Neural progenitor cell (in vitro differentiated cells): ENCODE results near the gene CHMP5. TPM values are rescaled to one million over a fixed set of nuclear protein-coding genes. Genes with fewer than 3 reads are reported as not detected.

Experiments
- DNase-seq: peaks from one replicate; pipeline ENCODE4 v3.0.0-alpha.2; 2016; ENCODE audit warnings: low spot score
- H2AFZ ChIP-seq: fragments of 200-600 bp; sonication (generic); replicated peaks from 2 replicates; pipeline ENCODE4 v1.6.1; 2016; ENCODE audit warnings: antibody characterized with exemption
- H3F3A ChIP-seq: fragments of 200-600 bp; sonication (generic); 2 replicates; pipeline ENCODE4 v1.6.1; 2016; ENCODE audit warnings: antibody characterized with exemption, low read depth
- H3K27ac ChIP-seq: fragments of 200-600 bp; sonication (generic); 2 replicates; pipeline ENCODE4 v1.5.1; 2016; ENCODE audit warnings: mild to moderate bottlenecking
- H3K27me3 ChIP-seq: fragments of 200-600 bp; sonication (generic); 2 replicates; pipeline ENCODE4 v1.6.1; 2016; ENCODE audit warnings: mild to moderate bottlenecking, moderate library complexity
- H3K36me3 ChIP-seq: fragments of 200-600 bp; sonication (generic); 2 replicates; pipeline ENCODE4 v1.5.1; 2016
- H3K4me1 ChIP-seq: fragments of 200-600 bp; sonication (generic); 2 replicates; pipeline ENCODE4 v1.6.1; 2016; ENCODE audit warnings: mixed run types
- H3K4me2 ChIP-seq: fragments of 200-600 bp; sonication (generic); 2 replicates; pipeline ENCODE4 v1.6.1; 2016
- H3K4me3 ChIP-seq: fragments of 200-600 bp; sonication (generic); 2 replicates; pipeline ENCODE4 v1.5.1; 2016
- H3K79me2 ChIP-seq: fragments of 200-600 bp; sonication (generic); 2 replicates; pipeline ENCODE4 v1.6.1; 2016; ENCODE audit warnings: low read depth
- H3K9ac ChIP-seq: fragments of 200-600 bp; sonication (generic); 2 replicates; pipeline ENCODE4 v1.6.1; 2016
- H3K9me3 ChIP-seq: fragments of 200-600 bp; sonication (generic); 2 replicates; pipeline ENCODE4 v1.5.1; 2016; ENCODE audit warnings: low read depth
- H4K20me1 ChIP-seq: fragments of 200-600 bp; sonication (generic); 2 replicates; pipeline ENCODE4 v1.6.1; 2016; ENCODE audit warnings: low read depth
- H3K27ac Mint-ChIP-seq: 3 replicates; pipeline ENCODE4 v1.8.0; 2021; ENCODE audit warnings: mixed read lengths
- H3K27me3 Mint-ChIP-seq: 2 replicates; pipeline ENCODE4 v1.8.0; 2022; ENCODE audit warnings: low read depth, mild to moderate bottlenecking, inconsistent platforms, moderate library complexity, mixed read lengths; ENCODE audit not compliant: insufficient read depth
- H3K36me3 Mint-ChIP-seq: 3 replicates; pipeline ENCODE4 v1.8.0; 2021; ENCODE audit warnings: mixed read lengths
- H3K4me1 Mint-ChIP-seq: 3 replicates; pipeline ENCODE4 v1.8.0; 2021; ENCODE audit warnings: mixed read lengths
- H3K4me3 Mint-ChIP-seq: 3 replicates; pipeline ENCODE4 v1.8.0; 2021; ENCODE audit warnings: mild to moderate bottlenecking, moderate library complexity, mixed read lengths
- H3K9me3 Mint-ChIP-seq: 3 replicates; pipeline ENCODE4 v1.8.0; 2020; ENCODE audit warnings: mixed read lengths
- CTCF ChIP-seq: fragments of 200-600 bp; sonication (generic); IDR thresholded peaks from 2 replicates; pipeline ENCODE4 v1.5.1; 2017; ENCODE audit warnings: antibody characterized with exemption, mild to moderate bottlenecking
- EZH2 ChIP-seq: fragments of 200-600 bp; sonication (generic); IDR thresholded peaks from 2 replicates; pipeline ENCODE4 v1.6.1; 2017; ENCODE audit warnings: antibody characterized with exemption, mild to moderate bottlenecking, moderate library complexity
- EZH2phosphoT487 ChIP-seq: fragments of 200-600 bp; sonication (generic); IDR thresholded peaks from 2 replicates; pipeline ENCODE4 v1.6.1; 2017; ENCODE audit warnings: antibody characterized with exemption
- total RNA-seq: library from RNA; depleted of rRNA; stranded (reverse); fragments of >200 nt; gene quantifications from 2 replicates; pipeline ENCODE4 v1.2.3, GENCODE V29; 2015; ENCODE audit warnings: low replicate concordance

Gene CHMP5
- total RNA-seq, 1 donor from 2014 or later, result 135 TPM

- Histone ChIP-seq H3F3A (no peaks in the 10 kb centered on the region), H2AFZ (no peak overlapping the region), H3K79me2 (no peaks in the 10 kb centered on the region), H3K4me3 (no peak overlapping the region), H3K4me2 (no peak overlapping the region), H3K4me1 (no peaks in the 10 kb centered on the region), H4K20me1 (no peaks in the 10 kb centered on the region), H3K9me3 (no peaks in the 10 kb centered on the region), H3K27ac (no peak overlapping the region), H3K27me3 (peaks cover 5% of the 10 kb centered on the region), H3K36me3 (no peaks in the 10 kb centered on the region), H3K9ac (no peak overlapping the region)
- no peak for DNase-seq
- Mint-ChIP-seq H3K4me1 (no peaks in the 10 kb centered on the region), H3K36me3 (no peaks in the 10 kb centered on the region), H3K4me3 (no peak overlapping the region), H3K27ac (no peak overlapping the region), H3K9me3 (no peaks in the 10 kb centered on the region), H3K27me3 (peaks cover 9% of the 10 kb centered on the region)
- TF ChIP-seq EZH2, result no peak
- TF ChIP-seq EZH2phosphoT487, result no peak
- no peak for TF ChIP-seq CTCF
Measured at GRCh38 chr9:33227008-33227398, 37.8 kb upstream of the CHMP5 start.

DNA sequence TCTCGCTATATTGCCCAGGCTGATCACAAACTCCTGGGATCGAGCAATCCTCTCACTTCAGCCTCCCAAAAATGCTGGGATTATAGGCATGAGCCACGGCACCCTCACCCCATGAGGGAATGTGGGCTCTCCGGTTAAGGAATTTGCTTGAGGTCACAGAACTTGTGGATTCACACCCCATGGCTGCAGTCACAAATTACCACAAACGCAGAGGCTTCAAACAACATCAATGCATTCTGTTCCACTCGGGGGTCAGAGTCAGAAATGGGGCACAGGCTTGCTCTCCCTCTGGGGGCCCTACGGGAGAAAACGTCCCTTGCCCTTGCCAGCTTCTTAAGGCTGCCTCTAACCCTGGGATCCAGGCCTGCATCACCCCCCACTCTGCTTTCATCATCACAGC lies 37.1 kb upstream of the CHMP5 start:
- Histone ChIP-seq H2AFZ (no peak overlapping the region), H3K79me2 (no peaks in the 10 kb centered on the region), H3K9me3 (no peaks in the 10 kb centered on the region), H3F3A (no peaks in the 10 kb centered on the region), H3K27me3 (peaks cover 5% of the 10 kb centered on the region), H3K4me1 (no peaks in the 10 kb centered on the region), H3K4me3 (no peak overlapping the region), H3K9ac (no peak overlapping the region), H3K36me3 (no peaks in the 10 kb centered on the region), H3K4me2 (no peak overlapping the region), H3K27ac (no peak overlapping the region), H4K20me1 (no peaks in the 10 kb centered on the region)
- no peak for TF ChIP-seq CTCF
- TF ChIP-seq EZH2phosphoT487, result no peak
- TF ChIP-seq EZH2, result no peak
- no peaks in the 10 kb centered on the region for H3K4me1 Mint-ChIP-seq
- H3K27me3 Mint-ChIP-seq, result peaks cover 9% of the 10 kb centered on the region
- DNase-seq, result no peak
- no peaks in the 10 kb centered on the region for H3K36me3 Mint-ChIP-seq
- no peak overlapping the region for H3K27ac Mint-ChIP-seq
- H3K9me3 Mint-ChIP-seq, result no peaks in the 10 kb centered on the region
- no peak overlapping the region for H3K4me3 Mint-ChIP-seq

DNA sequence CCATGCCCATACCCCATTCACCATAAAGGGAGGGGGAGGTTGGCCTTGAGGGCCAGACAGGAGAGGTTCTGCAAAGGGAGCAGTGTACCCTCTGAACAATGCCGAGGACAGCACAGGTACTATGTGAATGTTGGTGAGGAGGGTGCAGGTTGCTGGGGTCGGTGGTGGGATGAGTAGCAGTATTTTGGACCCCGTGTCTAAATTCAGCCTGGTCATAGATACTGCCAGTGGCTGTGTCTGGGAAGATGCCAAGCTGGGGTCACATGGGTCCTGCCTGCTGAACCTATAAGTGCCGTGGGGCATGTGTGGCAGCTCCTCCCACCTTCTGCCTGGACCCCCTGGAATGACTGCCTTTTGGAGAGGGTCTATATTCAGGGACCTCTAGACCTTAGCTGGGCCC lies 36.2 kb upstream of the CHMP5 start:
- H3K4me1 Mint-ChIP-seq, result no peaks in the 10 kb centered on the region
- no peak for DNase-seq
- no peak overlapping the region for H3K4me3 ChIP-seq
- no peak overlapping the region for H3K4me2 ChIP-seq
- H3K36me3 ChIP-seq, result no peaks in the 10 kb centered on the region
- no peaks in the 10 kb centered on the region for H3K79me2 ChIP-seq
- H3K27me3 Mint-ChIP-seq, result peaks cover 12% of the 10 kb centered on the region
- no peak overlapping the region for H3K4me3 Mint-ChIP-seq
- no peaks in the 10 kb centered on the region for H3K9me3 ChIP-seq
- no peak overlapping the region for H3K9ac ChIP-seq
- no peak overlapping the region for H3K27ac Mint-ChIP-seq
- no peaks in the 10 kb centered on the region for H3K4me1 ChIP-seq
- H3K36me3 Mint-ChIP-seq, result no peaks in the 10 kb centered on the region
- TF ChIP-seq EZH2phosphoT487 (no peak), EZH2 (no peak), CTCF (no peak)
- H3K27me3 ChIP-seq, result peaks cover 5% of the 10 kb centered on the region
- no peak overlapping the region for H3K27ac ChIP-seq
- no peaks in the 10 kb centered on the region for H3K9me3 Mint-ChIP-seq
- H2AFZ ChIP-seq, result no peak overlapping the region
- no peaks in the 10 kb centered on the region for H3F3A ChIP-seq
- H4K20me1 ChIP-seq, result no peaks in the 10 kb centered on the region
